ENCODE data around the gene GRK7.
"Not testable (repeated sequence)": the region's sequence is repeated elsewhere in the genome, so short reads cannot be mapped to it uniquely, and the experiment has no call there.

The GRK7 gene

GRCh38 chr3:141796081-141796888 is 33.1 kb downstream of the GRK7 start:
- DNase-seq (ENCODE audit: extremely low read depth, low read depth), result no peak
- no peak for TF ChIP-seq CTCF (IDR thresholded peaks at IDR 0.05; ENCODE audit: low read depth, low read length, missing control alignments)
- H3K4me3 ChIP-seq (replicated peaks; ENCODE audit: low read depth, low read length), result no peak overlapping the region

- no peak for TF ChIP-seq CTCF (IDR thresholded peaks at IDR 0.05; ENCODE audit: low read depth, low read length, missing control alignments)
- no peak for DNase-seq (ENCODE audit: extremely low read depth, low read depth)
- H3K4me3 ChIP-seq (replicated peaks; ENCODE audit: low read depth, low read length), result no peak overlapping the region
Observed at GRCh38 chr3:141796889-141797781, 33.9 kb downstream of the GRK7 start.

- no peak for TF ChIP-seq CTCF (IDR thresholded peaks at IDR 0.05; ENCODE audit: low read depth, low read length, missing control alignments)
- H3K4me3 ChIP-seq (replicated peaks; ENCODE audit: low read depth, low read length), result no peak overlapping the region
- no peak for DNase-seq (ENCODE audit: extremely low read depth, low read depth)
Observed at GRCh38 chr3:141797819-141798447, 34.7 kb downstream of the GRK7 start.

- TF ChIP-seq CTCF (IDR thresholded peaks at IDR 0.05; ENCODE audit: low read depth, low read length, missing control alignments), result no peak
- no peak overlapping the region for H3K4me3 ChIP-seq (replicated peaks; ENCODE audit: low read depth, low read length)
- DNase-seq (ENCODE audit: extremely low read depth, low read depth), result no peak
Observed at GRCh38 chr3:141798448-141798845, 35.2 kb downstream of the GRK7 start.

- TF ChIP-seq CTCF (IDR thresholded peaks at IDR 0.05; ENCODE audit: low read depth, low read length, missing control alignments), result no peak
- no peak overlapping the region for H3K4me3 ChIP-seq (replicated peaks; ENCODE audit: low read depth, low read length)
- DNase-seq (ENCODE audit: extremely low read depth, low read depth), result no peak
Observed at GRCh38 chr3:141802316-141803077, 39.3 kb downstream of the GRK7 start.

GRCh38 chr3:141803538-141803937 is 40.3 kb downstream of the GRK7 start:
- not testable (repeated sequence) for DNase-seq (ENCODE audit: extremely low read depth, low read depth); H3K4me3 ChIP-seq (replicated peaks; ENCODE audit: low read depth, low read length)

All from HFF-Myc (cell line).